ENCODE results near the gene HCRTR2.

DNA sequence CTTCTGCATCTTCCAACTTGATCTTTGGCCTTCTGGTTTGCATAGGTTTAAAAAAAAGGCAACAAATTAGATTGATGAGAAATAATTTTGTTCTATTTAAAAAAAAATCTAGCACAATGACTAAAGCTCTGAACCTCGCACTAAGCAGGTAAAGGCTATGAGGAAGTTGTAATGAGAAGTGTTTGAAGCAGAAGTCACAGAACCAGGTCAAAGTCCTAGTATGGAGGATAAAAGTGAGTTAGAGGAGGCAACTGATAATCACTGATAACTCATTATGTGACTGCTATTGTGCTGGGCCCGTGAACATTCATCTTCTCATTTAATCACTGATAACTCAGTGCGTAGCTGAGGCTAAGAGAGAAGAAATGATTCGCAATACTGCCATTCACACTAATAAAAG, 106.9 kb downstream of the HCRTR2 start:
- TF ChIP-seq ZNF384 (IDR thresholded peaks at IDR 0.05) (no peak), SUZ12 (IDR thresholded peaks at IDR 0.05) (no peak), ARNT (IDR thresholded peaks at IDR 0.05) (no peak), NFRKB (IDR thresholded peaks at IDR 0.05) (no peak), FOXK2 (IDR thresholded peaks at IDR 0.05) (no peak), FOXM1 (IDR thresholded peaks at IDR 0.05; ENCODE audit: borderline replicate concordance) (no peak), HDGF (IDR thresholded peaks at IDR 0.05; ENCODE audit: borderline replicate concordance) (no peak), SP1 (IDR thresholded peaks at IDR 0.05) (no peak)
- TF ChIP-seq, protein P1, sequence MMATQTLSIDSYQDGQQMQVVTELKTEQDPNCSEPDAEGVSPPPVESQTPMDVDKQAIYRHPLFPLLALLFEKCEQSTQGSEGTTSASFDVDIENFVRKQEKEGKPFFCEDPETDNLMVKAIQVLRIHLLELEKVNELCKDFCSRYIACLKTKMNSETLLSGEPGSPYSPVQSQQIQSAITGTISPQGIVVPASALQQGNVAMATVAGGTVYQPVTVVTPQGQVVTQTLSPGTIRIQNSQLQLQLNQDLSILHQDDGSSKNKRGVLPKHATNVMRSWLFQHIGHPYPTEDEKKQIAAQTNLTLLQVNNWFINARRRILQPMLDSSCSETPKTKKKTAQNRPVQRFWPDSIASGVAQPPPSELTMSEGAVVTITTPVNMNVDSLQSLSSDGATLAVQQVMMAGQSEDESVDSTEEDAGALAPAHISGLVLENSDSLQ (IDR thresholded peaks at IDR 0.05): no peak

Data from HEK293T (cell line).